ENCODE results near the gene ANGPTL2.

Gene ANGPTL2

DNA sequence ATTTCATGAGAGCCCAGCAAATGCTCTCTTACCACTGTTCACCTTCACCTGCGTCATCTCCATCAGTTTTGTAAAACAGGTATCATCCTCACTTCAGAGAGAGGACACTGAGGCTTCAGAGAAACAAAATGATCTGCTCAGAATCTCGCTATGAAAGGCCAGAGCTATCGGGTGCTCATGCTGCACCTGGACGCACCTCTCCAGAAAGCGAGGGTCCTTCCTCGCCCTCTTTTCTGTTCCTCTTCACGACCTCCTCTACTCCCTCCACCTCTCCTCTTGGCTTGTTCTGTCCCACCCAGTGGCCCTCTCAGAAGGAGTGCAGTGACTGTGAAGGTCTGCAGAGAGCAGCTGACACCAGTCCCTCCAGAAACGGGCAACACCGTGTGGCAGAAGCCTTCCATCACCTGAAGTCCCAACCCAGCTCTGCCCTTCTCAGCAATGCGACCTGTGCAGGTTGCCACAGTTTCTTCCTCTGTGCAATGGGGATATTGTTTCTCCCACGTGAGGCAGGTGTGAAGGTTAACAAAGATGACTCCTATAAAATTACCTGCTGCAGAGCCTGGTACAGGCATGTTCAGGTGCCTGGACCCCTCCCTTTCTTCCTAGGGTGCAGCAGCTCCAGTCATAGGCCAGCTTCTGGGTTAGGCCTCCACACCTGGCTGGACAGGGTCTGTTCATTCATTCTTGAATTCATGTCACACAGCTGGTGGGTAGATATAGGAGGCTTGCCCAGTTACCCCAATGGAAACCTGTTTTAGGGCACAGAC lies 45.3 kb upstream of the ANGPTL2 start:
- no peak for DNase-seq (ENCODE audit: low read depth)
- TF ChIP-seq CTCF (IDR thresholded peaks at IDR 0.05; ENCODE audit: low read depth, low read length, missing control alignments): no peak
- no peak overlapping the region for H3K4me3 ChIP-seq (ENCODE audit: low read depth, low read length)
- in situ Hi-C loops (cut with HindIII; ENCODE audit: low sequenced_read_pairs): no loop called here

GRCh38 chr9:127166651-127167524 lies 44.5 kb upstream of the ANGPTL2 start:
- H3K4me3 ChIP-seq (ENCODE audit: low read depth, low read length): no peak overlapping the region
- TF ChIP-seq CTCF (IDR thresholded peaks at IDR 0.05; ENCODE audit: low read depth, low read length, missing control alignments): no peak
- DNase-seq (ENCODE audit: low read depth): no peak
- in situ Hi-C loops (cut with HindIII; ENCODE audit: low sequenced_read_pairs): no loop called here

DNA sequence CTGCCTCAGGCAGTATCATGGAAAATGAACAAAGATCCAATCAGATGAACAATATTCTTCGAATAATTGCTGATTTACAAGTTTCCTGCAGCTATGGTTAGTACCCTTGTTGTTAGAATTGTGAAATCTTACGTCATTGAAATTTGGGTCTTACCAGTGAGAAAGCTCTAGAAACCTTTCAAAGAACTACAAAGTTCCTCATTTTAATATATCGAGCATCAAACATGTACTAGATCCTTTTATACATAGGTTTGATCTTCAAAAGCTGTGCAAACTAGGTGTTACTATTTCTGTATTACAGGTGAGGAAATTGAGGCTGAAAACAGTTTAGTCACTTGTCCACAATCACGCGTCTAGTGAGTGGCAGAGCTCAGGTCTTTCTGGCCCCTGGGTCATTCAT lies 43.7 kb upstream of the ANGPTL2 start:
- DNase-seq (ENCODE audit: low read depth): no peak
- no peak for TF ChIP-seq CTCF (IDR thresholded peaks at IDR 0.05; ENCODE audit: low read depth, low read length, missing control alignments)
- H3K4me3 ChIP-seq (ENCODE audit: low read depth, low read length): no peak overlapping the region
- in situ Hi-C loops (cut with HindIII; ENCODE audit: low sequenced_read_pairs): no loop called here

DNA sequence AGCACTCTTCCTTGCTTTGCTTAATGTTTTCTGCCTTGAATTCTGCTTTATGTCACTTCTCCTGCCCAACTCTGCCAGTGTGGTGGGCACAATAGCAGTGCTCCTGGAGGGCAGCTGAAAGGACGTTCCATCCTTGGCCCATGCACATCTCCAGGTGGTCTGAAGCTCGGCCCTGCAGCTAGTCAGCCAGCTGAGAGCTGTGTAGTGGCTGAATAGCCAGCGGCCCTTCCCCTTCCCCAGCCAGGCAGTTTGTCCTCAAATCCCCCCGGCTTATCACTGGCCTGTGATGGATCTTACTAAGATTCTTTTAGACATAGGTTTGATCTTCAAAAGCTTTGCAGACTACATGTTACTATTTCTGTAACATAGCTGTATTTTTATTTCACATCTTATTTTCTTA lies 42.7 kb upstream of the ANGPTL2 start:
- no peak overlapping the region for H3K4me3 ChIP-seq (ENCODE audit: low read depth, low read length)
- in situ Hi-C loops (cut with HindIII; ENCODE audit: low sequenced_read_pairs): no loop called here
- no peak for TF ChIP-seq CTCF (IDR thresholded peaks at IDR 0.05; ENCODE audit: low read depth, low read length, missing control alignments)
- no peak for DNase-seq (ENCODE audit: low read depth)

GRCh38 chr9:127163409-127163808 lies 41.0 kb upstream of the ANGPTL2 start:
- no peak overlapping the region for H3K4me3 ChIP-seq (ENCODE audit: low read depth, low read length)
- DNase-seq (ENCODE audit: low read depth): no peak
- in situ Hi-C loops (cut with HindIII; ENCODE audit: low sequenced_read_pairs): no loop called here
- no peak for TF ChIP-seq CTCF (IDR thresholded peaks at IDR 0.05; ENCODE audit: low read depth, low read length, missing control alignments)

DNA sequence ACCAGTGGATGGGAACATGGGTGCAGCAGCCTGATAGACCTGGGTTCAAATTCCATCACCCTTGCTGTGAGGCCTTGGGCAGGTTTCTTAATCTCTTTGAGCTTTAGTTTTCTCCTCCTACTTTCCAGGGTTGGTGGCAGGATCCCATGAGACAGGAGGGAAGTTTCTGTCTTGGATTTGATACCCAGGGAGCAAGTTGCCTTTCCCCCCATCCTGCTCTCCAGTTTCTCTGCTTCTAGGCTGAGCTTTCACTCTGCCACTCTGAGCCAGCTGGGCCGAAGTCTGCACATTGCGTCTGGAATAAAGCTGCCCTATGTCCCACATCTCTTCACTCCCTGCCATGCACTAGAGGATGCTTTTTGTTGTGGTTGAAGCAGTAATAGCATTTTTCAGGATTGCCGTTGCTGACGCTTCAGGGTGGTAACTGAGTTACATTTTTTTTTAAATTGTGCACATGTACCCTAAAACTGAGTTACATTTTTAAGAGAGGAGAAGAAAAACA lies 40.5 kb upstream of the ANGPTL2 start:
- no peak overlapping the region for H3K4me3 ChIP-seq (ENCODE audit: low read depth, low read length)
- TF ChIP-seq CTCF (IDR thresholded peaks at IDR 0.05; ENCODE audit: low read depth, low read length, missing control alignments): no peak
- in situ Hi-C loops (cut with HindIII; ENCODE audit: low sequenced_read_pairs): no loop called here
- no peak for DNase-seq (ENCODE audit: low read depth)

Measured in astrocyte of the cerebellum (primary cell).